ENCODE data around the gene DDO. TPM values are rescaled to one million over a fixed set of nuclear protein-coding genes. Genes with fewer than 3 reads are reported as not detected.

The DDO gene, protein sequence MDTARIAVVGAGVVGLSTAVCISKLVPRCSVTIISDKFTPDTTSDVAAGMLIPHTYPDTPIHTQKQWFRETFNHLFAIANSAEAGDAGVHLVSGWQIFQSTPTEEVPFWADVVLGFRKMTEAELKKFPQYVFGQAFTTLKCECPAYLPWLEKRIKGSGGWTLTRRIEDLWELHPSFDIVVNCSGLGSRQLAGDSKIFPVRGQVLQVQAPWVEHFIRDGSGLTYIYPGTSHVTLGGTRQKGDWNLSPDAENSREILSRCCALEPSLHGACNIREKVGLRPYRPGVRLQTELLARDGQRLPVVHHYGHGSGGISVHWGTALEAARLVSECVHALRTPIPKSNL
- 5.2 TPM for total RNA-seq

DNA sequence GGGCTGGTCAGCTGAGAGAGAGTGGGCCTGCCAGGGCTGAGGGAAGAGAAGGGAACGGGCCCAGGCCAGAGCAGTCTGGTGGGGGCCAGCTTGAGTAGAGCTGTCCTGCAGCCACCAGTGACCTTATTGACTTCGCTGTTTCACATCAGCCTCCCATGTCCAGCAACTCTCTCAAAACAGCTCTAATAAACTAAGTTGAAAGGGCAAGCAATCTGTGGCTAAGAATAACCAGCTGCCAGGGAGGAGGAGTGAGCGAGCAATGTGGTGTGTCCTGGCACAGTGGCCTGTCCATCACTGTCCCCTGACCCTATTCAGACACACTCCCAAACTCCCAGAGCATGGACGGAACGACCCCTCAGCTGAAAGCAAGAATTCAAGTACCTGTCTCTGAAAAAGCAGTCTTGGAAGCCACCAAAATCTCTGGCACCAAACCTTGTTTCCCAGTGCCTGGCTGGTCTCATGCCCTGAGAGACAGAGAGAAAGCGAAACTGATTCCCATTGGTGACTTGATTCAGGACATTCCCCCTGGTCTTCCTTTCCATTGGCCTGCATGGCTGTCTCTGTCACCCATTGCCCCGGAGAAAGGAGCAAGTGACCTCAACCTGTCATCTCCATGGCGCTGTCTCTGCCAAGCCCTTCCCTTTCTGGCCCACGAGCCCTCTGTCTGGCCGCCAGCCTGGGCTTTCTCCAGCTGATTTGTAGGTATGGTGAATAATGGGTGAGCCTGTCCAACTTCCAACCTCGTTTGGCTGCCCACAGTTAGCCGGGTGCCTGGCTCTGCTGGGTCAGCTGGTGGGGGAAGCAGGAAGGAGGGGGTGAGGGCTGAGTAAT lies at the start of gene DDO:
Gene DDO, minus strand, starts transcription at position 490 of the 831 bp plus-strand sequence. CDS start 2,113 bp downstream, outside the sequence.
- ATAC-seq: peak; percentile 89
- peak; percentile 99 for DNase-seq (ENCODE audit: low spot score)

DNA sequence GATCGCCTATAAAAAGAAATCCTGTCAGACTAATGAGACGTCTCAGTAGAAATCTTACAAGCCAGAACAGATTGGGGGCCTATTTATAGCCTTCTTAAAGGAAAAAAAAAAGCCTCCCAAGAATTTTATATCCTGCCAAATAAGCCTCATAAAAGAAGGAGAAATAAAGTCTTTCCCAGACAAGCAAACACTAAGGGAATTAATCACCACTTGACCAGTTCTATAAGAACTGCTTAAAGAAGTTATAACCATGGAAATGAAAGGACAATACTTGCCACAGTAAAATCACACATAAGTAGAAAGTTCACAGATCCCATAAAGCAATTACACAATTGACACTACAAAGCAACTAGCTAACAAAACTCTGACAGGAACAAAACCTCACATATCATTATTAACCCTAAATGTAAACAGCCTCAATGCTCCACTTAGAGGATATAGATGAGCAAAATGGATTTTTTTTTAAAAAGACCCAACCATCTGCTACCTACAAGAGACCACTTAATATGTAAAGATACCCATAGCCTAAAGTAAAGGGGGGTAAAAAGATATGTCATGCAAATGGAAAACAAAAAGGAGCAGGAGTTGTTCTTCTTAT lies 47.6 kb upstream of the DDO start:
- ATAC-seq (no peak), DNase-seq (ENCODE audit: low spot score) (no peak)

DNA sequence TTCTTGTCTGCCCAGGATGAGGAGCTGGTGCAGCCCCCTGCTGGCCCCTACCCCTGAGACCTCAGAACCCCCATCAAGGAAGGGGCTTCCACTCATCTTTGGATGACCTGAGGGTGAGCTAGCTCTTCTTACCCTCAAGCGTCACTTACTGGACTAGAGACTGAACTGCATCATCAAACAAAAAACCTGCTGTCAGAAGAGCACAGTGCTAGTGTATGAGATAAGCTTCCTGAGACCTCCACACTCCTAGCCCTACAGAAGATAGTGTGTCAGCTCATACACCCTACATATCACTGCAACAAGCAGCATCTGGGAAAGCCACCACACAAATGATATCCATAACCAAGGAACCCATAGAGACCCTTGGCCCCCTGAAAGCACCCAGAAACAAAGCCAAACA lies 46.0 kb upstream of the DDO start:
- DNase-seq (ENCODE audit: low spot score) (no peak), ATAC-seq (no peak)

DNA sequence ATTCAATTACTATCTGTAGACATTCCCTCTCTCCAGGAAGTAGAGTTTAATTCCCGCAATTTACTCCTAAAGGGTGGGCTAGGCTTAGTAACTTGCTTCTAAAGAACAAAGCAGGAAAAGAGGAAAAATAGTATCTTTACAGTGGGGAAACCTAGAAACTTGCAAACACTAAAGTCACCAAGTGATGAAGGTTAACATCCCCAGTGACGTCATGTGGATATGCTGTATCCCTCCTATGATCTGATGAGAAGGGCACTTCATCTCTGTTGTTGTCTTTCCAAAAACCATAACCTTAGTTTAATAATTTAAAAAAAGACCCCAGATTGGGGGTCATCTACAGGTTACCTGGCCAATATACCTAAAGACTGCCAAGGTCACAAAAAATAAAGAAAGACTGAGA lies 43.8 kb upstream of the DDO start:
- no peak for DNase-seq (ENCODE audit: low spot score)

DNA sequence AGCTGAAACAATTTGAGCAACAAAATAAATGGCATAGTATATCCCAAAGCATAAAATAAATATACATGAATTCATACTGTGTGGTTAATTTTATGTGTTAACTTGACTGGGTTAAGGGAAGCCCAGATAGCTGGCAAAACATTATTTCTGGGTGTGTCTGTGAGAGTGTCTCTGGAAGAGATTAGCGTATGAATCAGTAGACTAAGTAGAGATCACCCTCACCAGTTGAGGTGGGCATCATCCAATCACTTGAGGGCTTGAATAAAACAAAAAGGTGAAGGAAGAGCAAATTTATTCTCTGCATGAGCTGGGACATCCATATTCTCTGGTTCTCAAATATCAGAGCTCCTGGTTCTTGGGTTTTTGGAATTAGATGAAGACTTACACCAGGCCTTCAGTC lies 43.1 kb upstream of the DDO start:
- no peak for ATAC-seq

More for the DNA sequence above, 43.8 kb upstream of the DDO start:
- no peak for ATAC-seq

DNA sequence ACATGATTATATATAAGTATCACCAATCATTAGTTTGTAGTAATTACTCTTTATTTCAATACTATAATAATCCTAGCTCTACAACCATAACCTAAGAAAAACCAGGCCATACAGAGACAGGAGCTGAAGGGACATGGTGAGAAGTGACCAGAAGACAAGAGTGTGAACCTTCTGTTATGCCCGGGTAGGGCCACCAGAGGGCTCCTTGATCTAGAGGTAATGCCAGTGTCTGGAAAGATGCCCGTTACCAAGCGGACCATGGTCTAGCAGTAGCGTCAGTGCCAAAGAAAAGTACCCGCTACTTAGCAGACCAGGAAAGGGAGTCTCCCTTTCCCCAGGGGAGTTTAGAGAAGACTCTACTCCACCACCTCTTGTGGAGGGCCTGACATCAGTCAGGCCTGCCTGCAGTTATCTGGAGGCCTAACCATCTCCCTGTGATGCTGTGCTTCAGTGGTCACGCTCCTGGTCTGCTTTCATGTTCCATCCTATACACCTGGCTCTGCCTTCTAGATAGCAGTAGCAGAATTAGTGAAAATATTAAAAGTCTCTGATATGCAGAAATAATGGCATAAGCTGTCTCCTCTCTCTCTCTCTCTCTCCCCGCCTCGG lies 42.3 kb upstream of the DDO start:
- peak; percentile 79 for DNase-seq (ENCODE audit: low spot score)

More for the DNA sequence above, 43.1 kb upstream of the DDO start:
- no peak for DNase-seq (ENCODE audit: low spot score)

DNA sequence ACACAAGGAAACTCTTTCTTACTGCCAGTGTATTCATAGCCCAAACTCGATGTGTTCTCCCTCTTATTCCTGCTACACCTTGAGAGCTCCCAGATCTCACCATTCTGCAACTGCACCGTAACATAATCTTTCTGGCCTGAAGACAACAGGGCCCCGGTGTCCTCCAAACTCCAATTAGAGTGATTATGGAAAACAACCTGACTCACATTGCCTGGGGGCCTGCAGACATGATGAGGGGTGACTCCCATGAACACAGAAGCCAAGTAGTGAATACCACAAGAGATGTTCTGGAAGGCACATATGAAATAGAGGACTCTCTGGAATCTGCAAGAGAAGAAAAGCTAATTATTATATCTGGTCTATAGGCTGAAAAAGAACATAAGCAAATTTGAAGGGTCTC lies 41.3 kb upstream of the DDO start:
- no peak for DNase-seq (ENCODE audit: low spot score)
- no peak for ATAC-seq

More for the DNA sequence above, 42.3 kb upstream of the DDO start:
- ATAC-seq: peak; percentile 98

DNA sequence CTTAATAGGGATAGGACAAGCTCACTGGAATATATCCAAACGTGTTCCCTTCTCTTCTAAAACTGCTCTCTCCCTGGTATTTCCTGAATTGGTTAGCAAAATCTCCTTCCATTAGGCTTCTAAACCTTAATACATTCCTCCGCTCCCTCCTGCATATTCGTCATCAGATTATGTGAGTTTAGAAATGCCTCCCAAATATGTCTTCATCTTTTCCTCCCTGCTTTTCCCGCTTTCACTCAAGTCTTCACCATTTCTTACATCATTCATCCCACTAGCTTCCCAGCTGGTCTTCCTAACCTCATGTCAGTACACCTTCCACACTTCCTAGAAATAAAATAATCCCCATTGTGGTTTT lies 34.1 kb upstream of the DDO start:
- no peak for DNase-seq (ENCODE audit: low spot score)
- ATAC-seq: no peak

DNA sequence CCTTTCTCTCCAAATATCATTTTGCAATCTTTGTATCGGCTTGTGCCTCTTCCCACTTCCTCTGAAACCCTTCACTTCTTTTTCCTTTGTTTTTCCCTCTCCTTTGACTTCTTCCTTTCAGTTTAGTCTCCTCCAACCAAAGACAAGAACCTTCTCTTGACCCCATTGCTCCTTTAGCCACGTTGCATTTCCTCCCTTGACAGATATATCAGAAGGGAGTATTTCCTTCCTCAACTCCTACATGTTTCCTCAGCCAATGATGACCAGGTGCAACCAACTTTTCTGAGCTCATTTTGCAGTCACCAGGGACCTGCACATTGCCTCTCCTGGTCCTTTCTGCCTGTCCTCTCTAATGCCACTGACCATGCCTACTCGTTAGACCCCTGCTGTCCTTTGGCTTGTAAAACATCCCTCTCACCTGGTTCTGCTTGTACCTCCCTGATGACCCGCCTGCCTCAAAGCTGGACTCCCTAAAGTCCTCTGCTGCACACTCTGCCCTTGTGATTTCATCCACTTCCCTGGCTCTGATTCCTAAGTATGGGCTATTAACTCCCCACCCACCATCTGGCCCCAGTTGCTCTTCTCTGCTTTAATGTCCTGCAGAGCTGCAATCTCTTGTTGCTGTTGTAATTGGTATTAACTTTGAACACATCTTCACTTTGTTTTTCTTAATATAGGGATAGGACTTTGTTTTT lies 33.6 kb upstream of the DDO start:
- no peak for ATAC-seq
- DNase-seq (ENCODE audit: low spot score): no peak

DNA sequence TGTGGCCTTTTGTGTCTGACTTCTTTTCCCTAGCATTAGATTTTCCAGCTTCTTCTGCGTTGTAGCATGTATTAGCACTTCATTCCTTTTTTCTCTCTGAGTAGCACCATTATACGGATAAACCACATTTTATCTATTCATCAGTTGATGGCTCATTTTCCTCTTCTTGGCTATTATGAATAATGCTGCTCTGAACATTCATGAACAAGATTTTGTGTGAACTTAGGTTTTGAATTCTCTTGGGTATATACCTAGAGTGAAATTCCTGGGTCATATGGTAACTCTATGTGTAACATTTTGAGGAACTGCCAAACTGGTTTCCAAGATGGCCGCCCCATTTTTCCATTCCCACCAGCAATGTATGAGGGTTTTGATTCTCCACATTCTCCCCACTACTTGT lies 32.4 kb upstream of the DDO start:
- DNase-seq (ENCODE audit: low spot score): no peak
- ATAC-seq: no peak

DNA sequence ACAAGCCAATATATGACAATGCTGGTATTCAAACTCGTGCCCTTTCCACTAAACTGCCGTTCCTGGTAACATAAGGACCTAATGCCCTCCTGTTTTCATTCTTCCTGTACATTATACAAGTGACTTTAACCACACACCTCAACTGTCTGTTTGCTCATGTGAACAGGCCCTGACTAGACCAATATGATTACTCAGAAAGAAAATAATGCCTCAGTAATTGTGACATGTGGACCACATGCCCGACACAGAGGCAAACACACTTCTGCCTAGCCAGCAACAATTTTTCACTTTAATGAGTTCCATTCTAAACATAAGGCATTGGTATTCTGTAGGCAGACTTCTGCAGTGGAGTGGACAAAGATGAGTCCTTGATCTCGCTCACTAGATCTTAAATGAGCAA lies 31.0 kb upstream of the DDO start:
- DNase-seq (ENCODE audit: low spot score): no peak
- no peak for ATAC-seq

DNA sequence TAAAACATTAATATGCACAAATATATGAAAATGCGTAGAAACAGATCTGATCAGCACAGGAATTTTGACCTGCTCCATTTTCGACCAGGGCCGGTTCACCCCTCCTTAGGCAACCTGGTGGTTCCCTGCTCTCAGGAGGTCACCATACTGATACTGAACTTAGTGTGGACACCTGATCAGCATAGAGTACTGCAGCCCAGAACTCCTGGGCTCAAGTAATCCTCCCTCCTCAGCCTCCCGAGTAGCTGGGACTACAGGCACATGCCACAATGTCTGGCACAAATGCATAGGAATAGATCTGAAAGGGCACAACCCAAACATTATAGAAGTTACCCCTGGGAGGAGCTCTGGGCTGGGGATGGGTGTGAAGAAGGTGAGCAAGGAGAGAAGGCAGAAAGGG lies 24.7 kb upstream of the DDO start:
- DNase-seq (ENCODE audit: low spot score) (no peak), ATAC-seq (no peak)

DNA sequence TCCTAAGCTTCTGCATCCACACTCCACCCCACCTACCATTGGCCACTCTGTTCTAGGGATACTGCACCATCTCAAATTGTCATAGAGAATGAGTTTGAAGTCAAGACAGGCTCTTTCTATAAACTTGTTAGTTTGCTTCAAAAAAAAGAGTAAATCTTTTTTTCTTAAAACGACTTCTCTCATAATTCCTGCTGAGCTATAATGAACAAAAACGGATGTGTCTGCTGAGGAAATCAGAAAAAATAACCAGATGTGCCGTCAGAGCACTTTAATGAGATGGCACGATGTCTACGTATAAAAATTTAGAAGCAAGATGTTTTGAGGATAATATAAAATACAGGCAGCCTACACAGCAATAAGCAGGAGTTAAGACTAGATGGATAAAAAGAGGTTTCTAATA lies 24.0 kb upstream of the DDO start:
- ATAC-seq (no peak), DNase-seq (ENCODE audit: low spot score) (no peak)

DNA sequence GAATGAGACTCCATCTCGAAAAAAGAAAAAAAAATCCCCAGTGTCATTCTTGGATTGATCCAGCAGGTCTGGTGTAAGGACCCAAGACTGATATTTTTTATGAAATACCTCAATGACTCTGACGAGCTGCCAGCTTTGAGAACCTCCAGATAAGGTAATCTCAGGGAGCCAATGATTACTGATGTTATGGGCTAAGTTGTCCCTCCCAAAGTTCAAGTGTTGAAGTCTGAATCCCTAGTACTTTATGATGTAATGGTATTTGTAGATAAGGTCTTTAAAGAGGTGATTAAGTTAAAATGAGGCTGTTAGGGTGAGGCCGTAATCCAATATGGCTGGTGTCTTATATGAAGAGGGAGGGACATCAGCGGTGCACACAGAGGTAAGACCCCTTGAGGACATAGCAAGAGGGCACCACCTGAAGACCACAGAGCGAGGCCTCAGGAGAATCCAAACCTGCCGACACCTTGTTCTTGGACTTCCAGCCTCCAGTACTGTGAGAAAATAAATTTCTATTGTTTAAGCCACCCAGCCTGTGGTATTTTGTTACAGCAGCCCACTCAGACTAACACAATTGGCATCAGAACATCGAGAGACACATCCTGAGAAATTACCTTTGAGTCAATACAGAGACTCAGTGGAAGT lies 19.7 kb upstream of the DDO start:
- ATAC-seq: no peak
- no peak for DNase-seq (ENCODE audit: low spot score)

DNA sequence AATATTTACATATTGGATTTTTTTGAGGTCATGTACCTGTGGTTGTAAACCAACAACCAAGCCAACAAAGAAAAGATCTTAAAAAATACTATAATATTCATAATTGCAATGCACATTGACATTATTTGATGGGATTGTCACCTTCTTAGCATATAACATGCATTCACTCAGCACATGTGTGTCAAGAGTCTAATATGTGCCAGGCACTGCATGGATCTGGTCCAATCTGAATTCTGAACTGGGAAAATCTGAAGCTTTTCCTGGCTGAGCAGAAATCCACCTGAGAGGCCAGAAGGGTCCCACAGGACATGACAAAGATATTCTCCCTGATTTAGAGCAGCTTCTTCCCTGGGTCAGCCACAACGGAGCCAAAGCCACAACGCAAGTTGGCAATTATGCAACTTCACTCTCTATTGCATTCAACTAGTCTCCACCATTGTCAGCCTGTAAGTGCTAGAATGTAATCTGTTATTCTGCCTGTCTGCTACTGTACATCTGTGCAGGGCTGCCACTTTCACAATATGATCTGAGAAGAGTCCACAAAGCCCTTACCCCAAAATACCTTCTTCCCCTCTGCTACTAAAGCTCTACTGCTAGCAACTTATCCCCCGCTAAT lies 17.0 kb upstream of the DDO start:
- ATAC-seq (peak; percentile 81), DNase-seq (ENCODE audit: low spot score) (no peak)

DNA sequence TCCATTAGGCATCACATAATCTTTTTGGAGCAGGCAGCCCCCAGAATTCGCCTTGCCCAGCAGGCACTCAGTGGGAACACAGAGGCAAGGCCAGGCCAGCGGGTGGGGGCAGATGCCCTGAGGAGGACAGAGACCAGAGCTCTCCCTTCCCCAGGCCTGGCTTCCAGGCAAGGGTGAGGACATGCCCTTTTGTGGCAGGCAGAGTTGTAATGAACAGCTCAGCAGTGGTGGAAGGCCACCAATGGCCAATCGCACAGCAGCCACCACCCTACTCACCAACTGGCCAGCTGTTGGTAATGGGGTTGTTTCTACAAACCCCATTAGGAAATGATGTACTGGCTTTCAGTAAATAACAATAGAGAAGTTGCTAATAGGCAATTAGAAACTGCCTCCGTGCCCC lies 15.4 kb upstream of the DDO start:
- DNase-seq (ENCODE audit: low spot score): no peak
- ATAC-seq: no peak

DNA sequence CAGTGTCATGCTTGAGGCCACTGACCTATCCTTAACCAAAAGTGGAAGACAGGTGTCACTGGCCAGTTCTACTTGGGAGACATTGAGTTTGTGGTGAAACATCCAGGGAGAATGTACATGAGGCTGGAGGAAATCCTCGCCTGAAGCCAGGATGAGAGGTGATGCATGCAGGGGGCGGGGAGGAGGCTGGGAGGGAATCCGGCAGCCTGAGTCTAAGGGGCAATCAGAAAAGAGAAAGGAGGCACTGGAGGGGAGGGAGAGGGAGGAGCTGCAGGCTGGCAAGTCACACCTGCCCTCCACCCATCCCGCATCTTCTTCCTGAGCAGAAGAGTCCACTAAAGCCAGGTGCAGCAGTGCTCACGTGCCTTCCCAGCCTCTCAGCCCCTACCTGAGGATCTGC lies 14.9 kb upstream of the DDO start:
- ATAC-seq: no peak
- DNase-seq (ENCODE audit: low spot score): no peak

DNA sequence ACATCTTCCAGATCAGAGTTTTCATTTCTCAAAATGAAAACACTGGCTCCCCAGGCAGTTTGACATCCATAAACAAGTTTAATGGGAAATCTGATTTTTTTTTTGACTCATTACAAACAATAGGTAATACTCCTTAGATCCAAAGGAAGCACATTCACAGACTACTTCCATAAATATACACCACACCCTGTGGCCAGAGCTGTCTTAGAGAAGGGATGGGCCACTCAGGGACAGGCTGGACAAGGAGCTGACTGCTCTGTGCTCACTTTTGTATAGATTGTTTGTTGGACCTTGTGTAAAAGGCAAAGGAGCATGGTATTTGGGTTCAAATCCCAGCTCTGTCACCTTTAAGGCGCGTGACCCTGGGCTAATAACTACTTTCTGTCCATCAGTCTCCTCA lies 12.8 kb upstream of the DDO start:
- ATAC-seq (no peak), DNase-seq (ENCODE audit: low spot score) (no peak)

DNA sequence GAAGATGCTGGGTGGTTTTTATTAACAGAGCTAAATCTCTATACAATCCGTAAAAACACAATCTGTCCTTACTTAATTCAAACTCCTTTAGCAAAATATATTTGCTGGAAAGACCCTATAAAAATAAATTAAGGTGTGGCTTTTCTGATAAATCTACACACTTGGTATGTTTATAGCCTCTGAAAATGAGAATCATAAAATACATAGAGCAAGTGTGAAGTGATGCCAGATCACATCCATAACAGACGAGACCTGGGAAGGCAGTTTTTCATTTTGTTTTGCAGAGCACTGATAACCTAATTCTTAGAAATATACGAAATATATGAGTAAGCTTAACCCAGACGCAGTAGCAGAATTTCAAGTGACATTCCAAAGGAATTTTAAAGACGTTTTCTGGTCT lies 10.4 kb upstream of the DDO start:
- ATAC-seq (no peak), DNase-seq (ENCODE audit: low spot score) (no peak)

DNA sequence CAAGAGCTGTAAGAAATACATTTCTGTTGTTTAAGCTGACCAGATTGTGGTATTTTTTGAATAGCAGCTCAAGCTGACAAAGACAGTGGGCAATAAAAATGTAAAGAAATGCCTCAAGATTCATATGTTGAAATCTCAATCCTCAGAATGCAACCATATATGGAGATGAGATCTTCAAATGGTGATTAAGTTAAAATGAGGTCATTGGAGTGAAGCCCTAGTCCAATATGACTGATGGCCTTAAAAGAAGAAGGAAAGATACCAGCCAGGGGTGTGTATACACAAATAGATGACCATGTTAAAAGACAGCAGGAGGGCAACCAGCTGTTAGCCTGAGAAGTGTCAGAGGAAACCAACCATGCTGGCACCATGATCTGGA lies 7.1 kb upstream of the DDO start:
- no peak for ATAC-seq
- DNase-seq (ENCODE audit: low spot score): no peak
